ENCODE measurements around the gene RAB29.
"Not testable (repeated sequence)": the region's sequence is repeated elsewhere in the genome, so short reads cannot be mapped to it uniquely, and the experiment has no call there.

Gene RAB29, protein sequence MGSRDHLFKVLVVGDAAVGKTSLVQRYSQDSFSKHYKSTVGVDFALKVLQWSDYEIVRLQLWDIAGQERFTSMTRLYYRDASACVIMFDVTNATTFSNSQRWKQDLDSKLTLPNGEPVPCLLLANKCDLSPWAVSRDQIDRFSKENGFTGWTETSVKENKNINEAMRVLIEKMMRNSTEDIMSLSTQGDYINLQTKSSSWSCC

DNA sequence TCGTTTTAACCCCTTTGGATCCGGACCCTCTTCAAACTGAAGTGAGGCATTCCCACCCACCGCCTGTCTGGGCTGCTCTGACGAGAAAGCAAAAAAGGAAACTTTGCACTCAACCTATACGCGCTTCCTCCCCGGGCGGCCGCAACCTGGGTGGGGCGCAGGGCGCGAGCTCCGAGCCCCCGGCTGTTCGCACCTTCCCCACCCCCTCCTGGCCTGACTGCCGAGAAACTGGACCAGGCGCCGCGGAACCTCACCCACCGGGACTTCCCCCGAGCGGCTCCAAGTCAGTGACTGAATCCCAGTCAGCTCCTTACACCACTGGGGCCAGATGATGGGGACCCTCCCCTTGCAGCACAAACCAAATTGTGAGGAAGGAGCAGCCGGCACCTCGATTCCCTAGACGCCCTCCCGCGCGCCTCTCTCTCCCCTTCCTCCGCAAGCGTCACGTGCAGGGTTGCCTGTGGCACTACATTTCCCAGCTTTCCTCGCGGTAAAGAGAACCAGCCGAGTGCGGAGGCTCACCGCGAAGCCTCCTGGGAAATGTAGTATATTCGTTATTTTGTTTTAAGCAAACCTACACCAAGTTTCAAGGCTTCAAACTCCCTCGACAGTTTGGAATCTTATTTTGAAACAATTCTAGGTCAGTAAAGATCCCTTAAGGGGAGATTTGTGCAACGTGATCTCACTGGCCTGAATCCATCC lies at the start of gene RAB29:
TSS of gene RAB29 (minus strand) at position 468 of the 702 bp plus-strand sequence. CDS start 526 bp downstream, outside the sequence.
- DNase-seq, result peak; percentile 93

DNA sequence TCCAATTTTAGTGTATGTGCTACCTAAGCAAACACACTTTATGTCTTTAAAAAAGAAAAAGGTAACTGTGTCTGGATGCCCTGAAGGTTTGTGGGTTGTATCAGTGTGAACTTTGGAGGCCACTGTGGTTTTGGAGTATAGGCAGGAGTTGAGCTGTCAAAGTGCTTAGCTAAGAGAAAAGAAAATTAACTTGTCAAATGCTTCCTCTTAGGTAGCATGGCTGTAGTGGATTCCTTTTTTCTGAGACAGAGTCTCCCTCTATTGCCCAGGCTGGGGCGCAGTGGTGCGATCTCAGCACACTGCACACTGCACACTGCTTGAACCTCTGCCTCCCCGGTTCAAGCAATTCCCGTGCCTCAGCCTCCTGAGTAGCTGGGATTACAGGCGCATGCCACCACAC lies 48.9 kb upstream of the RAB29 start:
- no peak for DNase-seq

DNA sequence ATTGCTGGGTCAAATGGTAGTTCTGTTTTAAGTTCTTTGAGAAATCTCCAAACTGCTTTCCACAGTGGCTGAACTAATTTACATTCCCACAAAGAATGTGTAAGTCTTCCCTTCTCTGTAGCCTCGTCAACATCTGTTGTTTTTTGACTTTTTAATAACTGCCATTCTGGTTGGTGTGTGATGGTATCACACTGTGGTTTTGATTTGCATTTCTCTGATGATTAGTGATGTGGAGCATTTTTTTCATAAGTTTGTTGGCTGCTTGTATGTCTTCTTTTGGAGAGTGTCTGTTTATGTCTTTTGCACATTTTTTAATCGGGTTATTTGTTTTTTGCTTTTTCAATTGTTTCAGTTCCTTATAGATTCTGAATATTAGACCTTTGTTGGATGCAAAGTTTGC lies 48.0 kb upstream of the RAB29 start:
- not testable (repeated sequence) for DNase-seq

DNA sequence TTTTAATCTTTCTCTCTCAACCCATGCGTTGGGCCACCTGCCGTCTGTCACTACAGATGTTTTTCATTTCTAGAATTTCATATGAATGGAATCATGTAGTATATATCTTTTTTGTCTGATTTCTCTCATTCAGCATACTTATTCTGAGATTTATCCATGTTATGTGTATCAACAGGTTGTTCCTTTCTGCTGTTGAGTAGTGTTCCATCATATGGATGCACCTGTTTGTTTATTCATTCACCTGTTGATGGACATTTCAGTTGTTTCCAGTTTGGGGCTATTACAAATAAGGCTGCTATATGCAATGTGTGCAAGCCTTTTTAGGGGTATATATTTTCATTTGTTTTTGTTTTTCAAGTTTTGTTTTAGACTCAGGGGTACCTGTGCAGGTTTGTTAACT lies 47.1 kb upstream of the RAB29 start:
- DNase-seq, result no peak

DNA sequence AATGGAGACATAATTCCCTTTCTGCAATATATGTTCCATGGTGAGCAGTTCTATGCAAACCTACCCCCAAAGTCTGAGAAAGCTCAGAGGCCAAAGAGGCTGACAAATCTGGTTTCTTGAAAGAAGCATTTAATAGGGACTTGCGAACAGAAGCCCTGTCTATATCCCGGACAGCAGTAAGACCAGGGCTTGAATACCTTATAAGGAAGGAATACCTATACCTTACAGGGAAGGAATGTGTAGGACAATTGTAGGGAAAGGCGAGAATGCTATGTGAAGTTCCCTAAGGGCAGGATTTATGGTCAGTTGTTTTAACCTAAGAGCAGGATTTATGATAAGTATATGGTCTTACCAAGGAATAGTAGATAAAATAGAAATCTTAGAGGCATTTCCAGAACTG lies 42.7 kb upstream of the RAB29 start:
- no peak for DNase-seq

DNA sequence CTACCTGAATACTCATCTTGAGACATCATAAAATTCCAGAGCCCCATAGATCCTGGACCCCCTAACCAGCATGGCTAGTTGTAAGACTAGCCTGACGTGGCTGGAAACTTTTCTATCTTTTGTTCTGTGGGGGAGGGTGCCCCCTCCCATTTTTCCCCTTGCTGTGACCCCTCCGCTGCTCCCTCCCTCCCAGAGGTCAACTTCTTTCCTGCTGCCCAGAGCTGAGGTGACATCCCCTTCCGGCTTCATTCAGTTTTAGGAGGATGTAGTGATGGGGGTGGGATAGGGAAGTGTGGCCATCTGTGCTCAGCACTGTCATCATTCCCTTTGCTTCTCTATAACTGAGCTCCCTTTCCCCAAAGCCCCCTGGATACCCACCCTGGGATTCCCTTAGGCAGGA lies 42.1 kb upstream of the RAB29 start:
- DNase-seq, result no peak

DNA sequence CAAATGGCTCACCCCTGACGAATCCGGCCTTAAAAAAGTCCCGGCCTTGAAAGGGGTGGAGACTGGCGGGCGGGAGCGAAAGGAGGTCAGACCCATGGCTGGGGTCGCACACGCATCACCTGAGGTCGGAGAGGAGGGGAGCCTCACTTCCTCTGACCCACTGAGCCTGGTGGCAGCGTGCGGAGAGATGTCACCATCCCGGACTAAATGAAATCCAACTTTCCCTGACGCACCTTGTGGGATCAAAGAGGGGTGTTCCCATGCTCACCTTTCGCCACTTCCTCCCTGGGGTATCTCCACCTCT lies 38.4 kb upstream of the RAB29 start:
- no peak for DNase-seq

DNA sequence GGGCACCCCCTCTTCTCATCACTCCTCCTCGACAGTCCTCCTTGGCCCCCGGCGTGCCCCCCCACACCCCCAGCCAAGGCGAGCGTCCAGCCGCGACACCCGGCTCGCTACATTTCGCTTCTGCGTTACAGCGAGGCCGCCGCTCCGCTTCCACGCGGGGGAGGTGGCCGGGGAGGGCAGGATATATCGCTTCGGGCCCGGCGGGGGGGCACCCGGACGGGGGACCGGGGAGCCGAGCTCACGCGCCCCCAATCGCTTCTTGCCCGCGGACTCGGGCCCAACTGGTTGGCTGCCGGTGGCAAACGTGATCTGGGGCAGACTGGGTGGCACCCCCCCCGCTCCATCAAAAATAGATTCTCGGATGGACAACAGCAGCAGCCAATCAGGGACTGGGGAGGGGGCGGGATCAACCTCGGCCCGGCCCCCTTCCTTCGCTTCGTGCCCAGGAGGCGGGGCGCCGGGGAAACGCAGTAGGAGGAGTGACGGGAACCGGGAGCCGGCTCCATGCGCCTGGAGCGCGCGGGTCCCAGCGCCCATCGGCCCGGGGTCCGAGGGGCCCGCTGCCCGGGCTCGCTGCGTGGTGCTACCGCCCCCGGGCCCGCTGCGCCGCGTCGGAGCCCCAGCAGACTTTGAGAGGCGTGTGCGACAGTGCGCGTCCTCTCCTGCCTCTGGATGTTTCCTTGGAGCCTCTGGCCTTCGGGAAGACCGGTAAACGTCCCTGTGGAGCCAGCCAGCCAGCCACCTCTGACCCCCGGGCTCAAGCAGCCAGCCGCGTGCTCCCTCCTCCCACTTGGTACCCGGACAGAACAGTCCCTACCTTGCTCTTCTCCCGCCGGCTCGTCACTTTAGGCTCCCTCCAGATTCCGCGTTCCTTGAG lies 37.8 kb upstream of the RAB29 start, which contains the start of gene SLC41A1:
TSS of gene SLC41A1 (minus strand) at position 321 of the 877 bp plus-strand sequence. CDS start 2,757 bp downstream, outside the sequence.
- DNase-seq, result peak; percentile 95

DNA sequence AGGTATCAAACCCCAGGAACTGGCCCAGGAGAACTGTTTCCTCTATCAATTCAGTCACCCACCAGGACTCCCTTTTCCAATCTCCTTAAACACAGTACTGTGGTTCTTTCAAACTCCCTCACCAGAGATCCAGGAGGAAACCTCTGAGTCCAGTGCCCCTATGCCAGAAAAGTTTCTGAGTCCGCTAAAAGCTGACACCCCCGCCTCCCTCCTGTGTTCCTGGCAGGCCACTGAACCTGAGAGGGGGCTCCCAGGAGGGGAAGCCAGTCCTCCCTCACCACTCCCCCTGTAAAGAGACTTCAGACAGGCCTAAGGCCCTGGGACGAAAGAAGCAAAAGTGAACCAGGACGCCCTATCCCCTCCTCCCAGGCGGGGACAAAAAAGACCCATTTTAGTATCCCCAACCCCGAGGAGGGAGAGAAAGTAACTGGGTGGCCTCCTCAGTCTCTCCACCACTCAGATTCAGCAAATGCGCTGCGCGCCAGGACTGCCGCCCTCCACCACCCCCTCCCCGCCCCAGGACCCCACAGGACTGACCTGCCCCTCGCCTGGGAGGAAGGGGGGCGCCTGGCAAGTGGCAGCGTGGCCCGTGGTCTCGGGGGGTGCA lies 37.1 kb upstream of the RAB29 start:
- peak; percentile 38 for DNase-seq

DNA sequence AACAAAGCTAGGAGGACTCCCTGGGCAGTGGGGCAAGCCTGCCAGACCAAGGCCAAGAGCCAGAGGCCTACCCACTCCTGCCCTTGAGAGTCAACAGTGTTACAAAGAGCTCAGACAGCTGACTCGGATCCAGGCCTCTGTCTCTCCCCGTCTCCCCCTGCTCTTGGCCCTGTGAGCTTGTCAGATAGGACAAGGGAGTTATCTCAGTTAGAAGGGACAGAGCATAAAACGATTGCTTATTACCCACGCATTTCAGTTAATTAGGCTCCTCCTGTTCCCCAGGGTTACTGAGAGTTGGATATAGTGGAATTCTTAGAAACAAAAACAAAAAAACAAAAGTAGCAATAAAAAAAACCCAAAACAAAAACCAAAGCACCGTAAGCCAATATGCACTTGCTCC lies 36.4 kb upstream of the RAB29 start:
- DNase-seq, result peak; percentile 82

DNA sequence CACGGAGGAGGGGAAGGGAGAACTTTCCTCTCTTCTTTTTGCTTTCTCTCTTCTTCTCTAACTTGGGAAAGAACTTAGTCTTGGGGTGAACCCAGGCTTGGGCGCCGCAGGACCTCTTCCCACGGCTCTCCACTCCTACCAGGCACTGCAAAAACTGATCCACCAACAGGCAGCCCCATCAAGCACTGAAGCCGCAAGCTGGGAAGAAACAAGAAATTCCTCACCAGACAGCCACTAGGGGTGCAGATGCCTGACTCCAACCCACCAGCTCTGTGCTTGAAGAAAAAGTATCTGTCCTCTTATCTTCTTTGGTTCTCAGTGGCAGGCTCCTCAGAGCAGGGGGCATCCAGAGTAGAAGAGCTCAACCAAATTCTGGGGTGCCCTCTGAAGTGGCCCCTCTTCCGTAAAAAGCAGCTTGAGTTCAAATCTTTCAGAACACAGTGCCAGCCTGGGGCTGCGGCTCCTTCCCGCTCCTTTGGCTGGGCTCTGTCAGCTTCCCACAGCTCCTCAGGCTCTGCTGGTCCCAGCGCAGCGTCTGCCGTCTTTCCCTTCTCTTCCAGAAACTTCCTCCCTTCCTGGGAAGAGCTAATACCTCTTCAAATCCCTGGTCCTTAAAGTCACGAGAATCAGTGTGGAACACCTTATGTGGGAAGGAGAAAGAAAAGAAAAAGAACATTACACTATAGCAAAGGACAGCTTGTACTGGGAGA lies 35.3 kb upstream of the RAB29 start:
- DNase-seq, result peak; percentile 72

DNA sequence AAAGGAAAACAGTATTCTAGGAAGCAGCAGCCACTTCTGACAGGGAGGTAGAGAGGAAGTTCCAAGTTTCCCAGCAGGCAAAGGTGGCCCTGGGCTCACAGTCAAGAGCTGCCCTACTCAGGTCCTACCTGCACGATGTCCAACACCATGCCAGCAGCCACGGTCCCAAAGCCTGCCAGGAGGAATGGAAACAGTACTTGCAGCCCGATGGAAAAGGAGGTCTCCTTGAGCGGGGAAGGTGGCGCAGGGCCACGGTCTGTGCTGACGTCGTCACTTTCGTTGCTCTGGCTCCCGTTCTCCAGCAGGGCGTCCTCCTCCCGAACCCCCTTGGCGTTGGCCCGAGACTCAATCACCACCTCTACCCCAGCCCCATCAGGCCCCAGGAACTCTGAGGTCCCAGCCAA lies 34.7 kb upstream of the RAB29 start:
- DNase-seq, result no peak

DNA sequence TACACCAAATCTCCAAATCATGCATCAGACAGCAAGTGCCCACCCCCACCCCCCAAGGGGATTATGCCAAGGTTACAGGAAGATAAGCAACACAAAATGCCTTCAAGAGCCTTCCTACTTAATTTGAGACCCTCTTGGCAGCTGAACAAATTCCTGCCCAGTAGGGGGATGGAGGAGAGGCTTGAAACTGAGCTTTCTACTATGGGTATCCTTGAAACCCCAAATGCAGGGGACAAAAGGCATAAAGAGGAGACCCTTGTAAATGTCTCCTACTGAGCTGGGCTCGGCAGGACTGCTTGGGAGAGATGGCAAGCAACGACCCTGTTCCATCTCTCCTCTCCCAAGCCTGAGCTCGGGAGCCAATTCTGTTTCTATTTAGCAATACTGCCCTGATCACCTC lies 34.2 kb upstream of the RAB29 start:
- DNase-seq, result no peak

DNA sequence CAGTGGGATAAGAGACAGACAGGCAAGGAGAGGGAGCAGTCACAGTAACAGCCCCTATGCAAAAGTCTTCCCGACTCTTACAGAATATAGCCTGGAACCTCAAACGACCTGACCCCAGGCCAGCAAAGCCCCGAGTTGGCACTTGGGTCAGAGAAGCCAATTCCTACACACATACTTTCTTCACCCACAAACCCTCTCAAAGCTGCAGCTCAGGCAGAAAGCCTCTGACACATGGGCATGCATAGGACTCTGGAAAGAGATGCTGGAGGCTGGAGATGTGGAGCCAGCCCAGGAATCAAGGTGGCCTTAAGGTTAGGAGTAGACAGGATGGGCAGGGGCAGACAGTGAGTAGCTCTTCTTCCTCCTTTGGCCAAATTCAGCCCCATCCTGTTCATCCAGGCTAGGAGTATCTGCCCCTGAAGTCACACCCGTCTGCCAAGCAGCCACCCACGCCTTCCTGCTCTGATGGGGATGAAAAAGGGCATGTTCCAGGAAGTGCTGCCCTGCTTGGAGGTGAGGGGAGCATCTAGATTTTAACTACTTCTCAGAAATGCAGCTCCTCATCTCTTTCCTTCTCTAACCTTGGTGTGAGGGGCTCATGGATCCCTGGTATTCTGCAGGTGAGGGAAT lies 29.9 kb upstream of the RAB29 start:
- DNase-seq, result peak; percentile 34

DNA sequence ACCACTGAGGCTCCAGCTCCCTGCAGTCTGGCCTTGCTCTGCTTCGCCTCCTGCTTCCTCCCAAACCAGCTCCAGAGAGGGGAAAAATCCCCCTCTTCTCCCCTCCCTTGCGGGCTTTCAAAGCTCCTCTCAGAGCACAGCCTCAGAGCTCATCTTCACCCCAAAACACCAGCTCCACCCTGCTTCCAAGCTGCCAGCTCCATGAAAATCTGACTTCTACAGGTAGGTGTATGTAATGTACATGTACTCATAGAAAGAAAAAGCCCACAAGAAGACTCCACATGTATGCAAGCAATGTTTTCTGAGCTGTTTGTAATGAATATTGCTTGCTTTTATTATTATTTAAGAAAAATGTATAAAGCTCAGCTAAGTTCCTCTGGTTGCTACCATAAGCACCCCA lies 29.3 kb upstream of the RAB29 start:
- DNase-seq, result no peak

DNA sequence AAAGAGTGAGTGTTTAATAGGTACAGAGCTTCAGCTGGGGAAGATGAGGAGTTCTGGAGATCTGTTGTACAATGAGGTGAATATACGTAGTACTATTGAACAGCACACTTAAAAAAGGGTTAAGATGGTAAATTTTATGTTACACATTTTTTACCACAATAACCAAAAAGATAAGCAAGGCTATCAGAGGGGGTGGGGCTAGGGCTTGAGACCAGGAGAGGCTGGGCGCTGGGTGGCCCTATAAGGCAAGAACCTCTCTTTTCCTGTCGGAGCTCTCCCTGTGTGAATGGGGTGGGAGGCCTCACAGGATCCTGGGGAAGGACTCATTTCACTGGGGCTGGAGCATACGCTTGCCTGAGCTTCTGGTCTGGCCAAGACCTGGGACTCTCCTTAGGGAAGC lies 28.7 kb upstream of the RAB29 start:
- peak; percentile 78 for DNase-seq

DNA sequence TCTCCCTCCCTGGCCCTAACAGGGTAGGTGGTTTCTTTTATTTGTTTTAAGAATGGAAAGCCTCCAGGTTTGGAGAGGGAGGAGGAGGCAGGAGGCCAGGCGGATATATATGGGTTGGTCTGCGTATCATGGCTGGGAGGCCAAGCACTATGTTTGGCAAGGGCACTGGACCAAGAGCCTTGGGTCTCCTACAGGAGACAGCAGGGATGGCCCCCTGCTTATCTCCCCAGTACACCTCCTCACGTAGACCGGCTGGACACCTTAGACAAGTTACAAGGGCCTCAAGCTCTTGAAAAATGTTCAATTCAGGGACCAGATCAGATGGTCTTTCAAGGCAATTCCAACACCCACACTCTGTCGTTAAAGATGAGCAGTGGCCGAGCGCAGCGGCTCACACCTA lies 26.8 kb upstream of the RAB29 start:
- DNase-seq, result peak; percentile 15

DNA sequence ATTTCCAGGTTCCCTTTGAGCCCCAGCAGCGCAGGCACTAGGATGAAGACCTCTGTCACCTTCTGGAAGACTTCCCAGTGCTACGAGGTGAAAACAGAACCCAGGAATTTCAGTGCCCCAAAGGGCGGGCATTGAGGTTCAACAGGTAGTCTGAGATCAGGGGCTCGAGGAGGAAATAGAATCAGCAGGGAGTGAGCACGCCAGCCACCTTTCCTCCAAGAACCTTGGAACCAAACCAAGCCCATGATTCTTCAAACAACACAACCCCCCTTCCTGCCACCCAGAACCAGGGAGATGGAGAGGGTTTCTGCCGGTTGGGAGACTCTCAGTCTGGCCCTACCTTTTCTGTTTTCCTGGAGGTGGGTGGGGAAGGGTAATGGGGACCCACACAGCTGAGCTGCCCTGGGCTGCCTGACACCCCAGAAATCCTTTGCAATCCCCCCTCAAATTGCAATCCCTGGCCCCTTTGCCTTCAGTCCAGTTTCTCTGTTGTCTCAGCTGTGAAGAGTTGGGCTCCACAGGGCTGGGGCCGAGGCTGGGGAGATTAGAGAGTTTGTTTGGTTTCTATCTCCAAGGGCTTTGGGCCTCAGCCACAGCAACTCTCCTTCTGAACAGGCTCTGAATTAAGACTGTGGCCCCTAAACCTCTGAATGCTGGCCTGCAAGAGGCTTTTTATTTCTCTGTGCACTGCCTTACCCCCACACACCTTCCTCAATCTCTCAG lies 25.9 kb upstream of the RAB29 start:
- DNase-seq, result no peak

DNA sequence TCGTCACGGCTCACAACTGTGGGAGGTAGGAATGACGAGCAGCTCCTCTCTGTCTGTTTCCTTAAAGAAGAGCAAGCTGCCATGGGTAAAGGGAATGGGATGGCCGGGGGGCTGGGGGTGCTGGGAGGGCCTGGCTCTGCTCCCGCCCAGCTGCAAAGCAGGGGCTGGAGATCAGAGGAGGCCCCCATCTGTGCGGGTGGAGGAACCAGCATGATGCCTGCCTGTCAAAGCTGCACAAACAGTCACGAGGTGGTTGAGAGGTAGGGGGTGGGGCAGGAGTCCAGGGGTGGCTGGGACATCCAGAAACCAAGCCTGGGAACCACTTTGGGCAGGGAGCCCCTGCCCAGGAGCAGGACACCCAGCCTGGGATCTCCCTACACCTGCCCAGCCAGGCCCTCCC lies 25.1 kb upstream of the RAB29 start:
- no peak for DNase-seq

DNA sequence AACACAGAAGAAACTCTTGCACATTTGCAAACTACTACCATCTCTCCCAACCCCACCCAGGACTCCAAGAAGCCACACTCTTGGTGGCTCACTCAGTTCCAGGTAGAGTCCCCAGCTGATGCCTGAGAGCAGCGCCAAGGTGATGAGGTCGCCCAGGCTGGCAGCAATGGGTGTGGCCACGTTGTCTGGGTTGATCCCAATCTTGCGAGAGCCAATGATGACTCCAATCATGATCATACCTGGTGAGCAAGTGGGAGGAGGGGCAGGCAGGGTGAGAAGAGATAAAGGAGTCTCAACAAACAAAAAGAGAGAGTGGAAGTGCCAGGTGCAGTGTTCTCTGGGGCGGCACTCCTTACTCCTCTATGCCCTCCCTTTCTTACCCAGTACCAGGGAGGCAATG lies 23.3 kb upstream of the RAB29 start:
- DNase-seq, result no peak

DNA sequence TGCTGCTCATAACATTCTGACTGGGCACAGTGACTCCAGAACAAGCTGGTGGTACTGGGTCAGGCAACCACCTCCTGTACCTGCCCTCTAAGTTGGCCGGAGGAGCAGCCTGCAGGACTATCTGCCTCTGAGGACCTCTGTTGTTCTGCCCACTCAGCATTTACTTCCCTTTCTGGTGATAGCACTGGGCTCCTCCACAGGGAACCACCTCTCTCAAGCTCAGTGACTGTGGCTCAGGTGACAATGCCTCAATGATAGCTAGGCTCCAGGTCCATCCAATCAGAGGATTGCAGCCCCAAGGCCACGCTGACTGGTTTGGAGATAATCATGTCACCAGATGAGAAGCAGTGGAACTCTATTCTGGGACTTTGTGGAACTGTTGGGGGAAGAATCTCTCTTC lies 21.9 kb upstream of the RAB29 start:
- no peak for DNase-seq

Measured in hematopoietic multipotent progenitor cell treated with erythropoietin and hydrocortisone succinate and interleukin-3 and kit ligand, for 4 days (in vitro differentiated cells).